Stimulated activated CD4-positive, alpha-beta T cell treated with anti-CD3 and anti-CD28 coated beads, Interleukin-2, amount 100 ng/mL, for 48 hours (primary cell): Measurements from ENCODE around the gene RBMX2.
A peak's percentile ranks its signal among the peaks of the same experiment; 100 is the strongest.
"Not testable (repeated sequence)": the region's sequence is repeated elsewhere in the genome, so short reads cannot be mapped to it uniquely, and the experiment has no call there.

ENCODE experiments used
- DNase-seq, 2 donors: peaks; one replicate each; pipeline ENCODE4 v3.0.0-alpha.2; 2020

RBMX2 gene, protein sequence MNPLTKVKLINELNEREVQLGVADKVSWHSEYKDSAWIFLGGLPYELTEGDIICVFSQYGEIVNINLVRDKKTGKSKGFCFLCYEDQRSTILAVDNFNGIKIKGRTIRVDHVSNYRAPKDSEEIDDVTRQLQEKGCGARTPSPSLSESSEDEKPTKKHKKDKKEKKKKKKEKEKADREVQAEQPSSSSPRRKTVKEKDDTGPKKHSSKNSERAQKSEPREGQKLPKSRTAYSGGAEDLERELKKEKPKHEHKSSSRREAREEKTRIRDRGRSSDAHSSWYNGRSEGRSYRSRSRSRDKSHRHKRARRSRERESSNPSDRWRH

DNA sequence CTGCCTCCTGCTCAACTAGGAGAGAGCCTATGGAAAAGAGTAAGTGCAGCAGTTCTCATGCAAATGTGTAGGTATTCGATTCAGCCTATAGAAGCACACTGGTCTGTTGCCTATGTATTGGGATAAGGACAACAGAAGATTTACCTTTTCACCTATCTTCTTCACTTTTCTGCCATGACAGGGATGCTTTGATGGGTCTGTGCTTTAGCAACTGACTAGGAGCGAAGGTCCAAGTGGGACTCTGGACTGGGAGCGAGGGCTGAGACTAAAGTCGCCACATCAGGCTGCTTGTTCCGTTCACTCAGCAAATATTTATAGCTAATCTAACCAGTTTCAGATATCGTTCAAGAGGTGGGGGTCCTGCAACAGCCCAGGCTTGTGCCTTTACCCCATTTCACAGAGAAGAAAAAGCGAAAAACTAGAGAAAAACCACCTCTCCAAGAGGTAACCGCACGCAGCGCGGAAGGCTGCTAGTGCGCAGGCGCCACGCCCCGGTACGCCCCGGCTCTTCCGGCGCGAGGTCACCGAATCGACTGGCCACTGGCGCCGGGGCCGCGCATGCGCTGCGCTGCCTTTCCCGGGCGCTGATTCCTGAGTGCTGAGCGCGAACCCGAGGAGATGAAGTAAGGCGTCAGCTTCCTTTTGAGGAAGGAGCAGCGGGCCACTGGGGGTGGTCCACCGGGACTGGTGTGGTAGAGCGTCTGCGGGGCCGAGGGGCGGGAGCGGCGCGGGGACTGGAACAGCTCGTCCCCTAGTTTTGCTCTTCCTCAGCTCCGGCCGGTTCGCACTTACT is at the start of gene RBMX2:
RBMX2 (plus strand) TSS at position 573 of the 793 bp plus-strand sequence; CDS start at position 619, 46 bp downstream.
- DNase-seq: peak; percentile 40 to 56

DNA sequence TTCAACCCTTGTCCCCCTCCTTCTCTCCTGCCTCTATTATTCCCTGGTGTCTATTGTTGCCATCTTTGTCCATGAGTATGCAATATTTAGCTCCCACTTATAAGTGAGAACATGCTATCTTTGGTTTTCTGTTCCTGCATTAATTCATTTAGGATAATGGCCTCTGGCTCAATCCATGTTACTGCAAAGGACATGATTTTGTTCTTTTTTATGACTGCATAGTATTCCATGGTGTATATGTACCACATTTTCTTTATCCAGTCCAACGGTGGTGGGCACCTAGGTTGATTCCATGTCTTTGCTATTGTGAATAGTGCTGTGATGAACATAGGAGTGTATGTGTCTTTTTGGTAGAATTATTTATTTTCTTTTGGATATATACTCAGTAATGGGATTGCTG is 49.7 kb upstream of the RBMX2 start:
- not testable (repeated sequence) for DNase-seq

DNA sequence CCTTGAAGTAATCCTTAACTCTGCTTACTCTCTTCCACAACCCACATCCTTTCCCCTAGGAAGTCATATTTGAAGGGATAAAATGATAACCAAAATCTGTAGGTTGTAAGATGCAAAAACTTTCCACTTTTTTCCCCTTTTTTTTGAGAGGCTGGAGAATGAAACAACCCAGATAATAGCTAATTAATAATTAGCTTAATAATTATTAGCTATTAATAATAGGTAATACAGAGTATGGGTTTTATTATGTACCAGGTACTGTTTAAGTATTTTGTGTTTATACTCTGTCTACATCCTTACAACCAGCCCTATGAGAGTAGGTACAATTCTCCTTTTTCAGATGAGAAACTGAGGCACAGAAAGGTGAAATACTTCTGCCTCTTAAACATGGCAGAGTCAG is 25.7 kb upstream of the RBMX2 start:
- DNase-seq: no peak

DNA sequence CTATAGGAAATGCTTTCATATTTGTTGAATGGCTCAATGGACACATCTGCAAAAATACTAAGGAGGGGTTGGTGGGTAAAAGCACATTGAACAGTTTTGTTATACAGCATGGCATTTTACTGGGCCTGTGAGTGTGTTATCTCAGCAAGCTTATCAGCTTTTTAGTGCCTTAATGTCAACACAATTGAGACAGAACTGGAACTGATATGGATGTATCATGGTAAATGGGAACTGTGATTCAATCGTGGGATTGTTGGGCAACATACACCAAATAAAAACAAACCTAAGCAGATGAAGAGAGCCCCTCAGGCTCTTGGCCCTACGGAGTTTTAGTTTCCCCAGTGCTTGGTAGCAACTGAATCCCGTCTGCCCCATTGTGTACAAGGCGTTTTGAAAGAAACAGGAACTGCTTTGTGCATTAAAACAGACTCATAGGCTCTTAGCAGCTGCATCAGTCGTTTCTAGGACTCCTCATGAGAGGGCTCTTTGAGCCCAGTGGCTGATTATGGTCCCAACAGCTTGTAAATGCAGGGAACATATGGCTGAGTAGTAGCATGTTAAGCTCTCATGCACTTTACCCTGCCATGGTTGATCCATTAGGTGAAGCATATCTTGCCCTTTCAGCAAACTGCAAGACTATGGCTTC is 23.6 kb upstream of the RBMX2 start:
- DNase-seq: no peak

DNA sequence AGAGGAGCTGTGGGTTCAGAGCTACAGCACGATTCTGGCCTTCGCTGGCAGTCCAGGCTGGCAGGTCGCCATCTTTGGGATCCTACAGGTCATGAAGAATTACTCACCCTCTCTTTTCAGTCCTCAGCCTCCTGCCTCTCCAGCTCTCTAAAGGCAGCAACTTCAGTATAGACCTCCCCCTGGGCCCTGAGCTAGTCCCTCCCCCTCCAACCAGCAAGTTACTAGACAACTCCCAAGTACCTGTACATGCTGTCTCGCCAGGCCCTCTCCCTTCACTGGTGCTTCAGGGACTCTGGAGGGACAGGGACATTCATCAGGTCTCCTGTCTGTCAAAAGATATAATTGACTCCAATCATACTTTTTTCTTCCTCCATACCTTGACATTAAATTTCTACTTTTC is 16.3 kb upstream of the RBMX2 start, which contains the start of gene GPR119:
GPR119 (minus strand) TSS at position 155 of the 400 bp plus-strand sequence. CDS start 227 bp downstream, outside the sequence.
- DNase-seq: no peak

DNA sequence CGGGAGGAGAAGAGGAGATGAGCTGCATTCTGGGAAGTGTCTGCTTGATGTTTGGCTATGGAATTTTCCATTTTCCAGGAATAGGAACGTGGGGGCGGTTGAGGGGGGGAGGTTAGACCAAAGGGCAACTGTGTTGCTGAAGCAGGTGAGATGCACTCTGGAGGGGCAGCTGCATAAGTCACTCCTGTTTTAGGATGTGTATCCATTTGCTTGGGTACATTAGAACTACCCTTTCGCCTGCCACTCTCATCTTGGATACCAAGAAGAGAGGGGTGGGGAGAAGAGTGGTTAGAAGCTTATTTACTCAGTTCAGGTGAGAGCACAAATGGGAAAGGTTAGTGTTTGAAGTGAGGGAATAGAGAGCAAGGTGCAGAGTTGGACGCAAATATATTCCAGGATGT is 15.4 kb upstream of the RBMX2 start:
- no peak for DNase-seq

DNA sequence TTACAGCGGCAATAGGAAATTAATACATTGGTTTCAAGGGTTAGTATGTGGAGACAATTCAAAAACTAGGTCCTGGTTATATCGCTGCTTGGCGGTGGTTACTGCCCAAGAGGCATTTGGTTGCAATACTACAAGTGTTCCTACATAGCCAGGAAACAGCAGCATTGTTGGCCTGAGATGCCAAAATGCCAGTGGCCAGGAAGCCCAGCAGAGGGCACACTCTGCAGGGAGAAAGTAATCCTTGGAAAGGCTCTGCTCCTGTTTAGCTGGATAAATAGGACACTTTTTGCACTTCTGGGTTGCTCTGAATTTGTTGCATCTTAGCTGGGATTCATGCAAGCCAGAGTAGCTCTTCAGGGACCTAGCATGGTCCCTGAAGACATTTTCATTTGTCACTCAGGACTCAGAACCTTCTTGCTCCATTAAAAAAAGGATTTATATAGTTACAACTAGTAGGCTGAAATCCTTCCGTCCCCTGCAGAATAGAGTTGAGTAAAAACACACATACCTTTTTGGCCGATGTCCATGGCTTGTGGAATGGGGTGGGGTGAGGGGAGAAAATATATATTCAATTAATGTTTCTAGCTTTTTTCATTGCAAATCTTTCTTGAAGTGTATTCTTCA is 8.2 kb upstream of the RBMX2 start:
- DNase-seq: no peak

DNA sequence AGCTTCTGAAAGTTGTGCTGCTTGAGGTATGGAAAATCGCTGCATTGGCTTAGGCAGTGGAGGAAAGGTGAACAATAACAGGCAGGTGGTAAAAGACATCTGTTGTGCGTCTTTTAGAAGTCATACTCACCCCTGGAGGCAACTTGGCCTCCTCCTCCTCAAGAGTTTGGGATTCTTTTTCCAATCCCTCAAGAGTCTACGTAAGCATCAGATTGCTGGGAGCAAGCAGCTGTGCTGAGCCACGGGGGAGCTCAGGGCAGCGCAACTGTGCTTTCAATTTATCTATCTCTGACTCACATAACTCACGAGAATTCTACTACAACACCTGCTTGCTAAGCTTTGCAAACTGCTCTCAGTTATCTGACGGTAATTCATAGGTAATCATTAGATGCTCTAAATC is 6.4 kb upstream of the RBMX2 start:
- no peak for DNase-seq

DNA sequence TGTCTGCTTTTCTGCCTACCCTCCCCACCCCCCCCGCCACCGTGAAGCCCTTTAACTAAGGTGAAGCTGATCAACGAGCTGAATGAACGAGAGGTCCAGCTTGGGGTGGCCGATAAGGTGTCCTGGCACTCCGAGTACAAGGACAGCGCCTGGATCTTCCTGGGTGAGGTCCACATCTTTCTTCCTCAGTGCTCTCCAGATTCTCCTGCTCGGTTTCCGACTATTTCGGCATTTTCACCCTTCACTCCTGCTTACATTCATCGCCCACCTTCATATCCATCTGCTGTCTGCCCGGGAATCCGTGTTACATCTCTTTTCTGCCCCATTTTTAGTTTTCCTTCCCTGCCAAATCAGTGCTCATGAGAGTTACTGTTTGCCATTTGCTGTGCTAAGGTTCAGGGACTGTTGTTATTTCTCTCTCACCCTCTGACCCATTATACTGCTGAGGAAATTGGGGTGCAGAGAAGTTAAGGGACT is 459 bp downstream of the RBMX2 start:
- peak in 1 of 2 donors; percentile 1 for DNase-seq

DNA sequence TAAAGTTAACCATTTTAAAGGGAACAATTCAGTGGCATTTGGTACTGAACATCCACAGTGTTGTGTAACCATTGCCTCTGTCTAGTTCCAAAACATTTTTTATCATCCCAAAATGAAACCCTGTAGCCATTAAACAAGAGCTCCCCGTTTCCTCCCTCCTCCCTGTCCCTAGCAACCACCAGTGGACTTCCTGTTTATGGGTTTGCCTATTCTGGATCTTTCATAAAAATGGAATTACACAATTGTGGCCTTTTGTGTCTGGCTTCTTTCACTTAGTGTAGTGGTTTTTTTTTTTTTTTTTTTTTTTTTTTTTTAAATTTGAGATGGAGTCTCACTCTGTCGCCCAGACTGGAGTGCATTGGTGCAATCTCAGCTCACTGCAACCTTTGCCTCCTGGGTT is 11.6 kb downstream of the RBMX2 start:
- no peak for DNase-seq

DNA sequence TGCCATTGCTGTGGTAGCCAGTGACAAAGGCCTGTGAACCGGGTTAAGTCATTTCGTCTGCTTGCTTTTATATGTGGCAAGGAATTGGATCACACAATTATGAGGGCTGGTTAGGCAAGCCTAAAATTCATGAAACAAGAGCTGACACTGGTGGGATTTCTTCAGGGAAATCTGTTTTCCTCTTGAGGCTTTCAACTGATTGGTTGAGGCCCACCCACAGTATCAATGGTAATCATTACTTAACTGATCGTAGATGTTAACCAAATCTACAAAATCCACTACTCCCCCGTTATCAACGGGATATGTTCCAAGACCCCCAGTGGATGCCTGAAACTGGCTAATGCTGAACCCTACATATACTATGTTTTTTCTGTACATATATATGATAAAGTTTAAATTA is 13.0 kb downstream of the RBMX2 start:
- DNase-seq: no peak

DNA sequence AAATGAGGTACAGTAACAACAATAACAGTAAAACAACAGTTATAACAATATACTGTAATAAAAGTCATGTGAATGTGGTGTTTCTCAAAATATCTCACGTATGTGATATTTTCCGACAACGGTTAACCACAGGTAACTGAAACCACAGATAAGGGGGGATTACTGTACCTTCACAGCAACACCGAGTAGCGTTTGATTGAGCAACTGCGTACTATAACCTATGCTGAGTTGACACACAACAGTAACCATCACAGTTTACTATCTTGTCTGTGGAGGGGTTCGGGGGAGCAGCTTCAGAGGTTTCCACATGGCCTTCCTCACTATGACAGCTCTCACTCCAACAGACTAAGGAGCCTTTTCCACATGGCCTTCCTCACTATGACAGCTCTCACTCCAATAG is 13.4 kb downstream of the RBMX2 start:
- no peak for DNase-seq

DNA sequence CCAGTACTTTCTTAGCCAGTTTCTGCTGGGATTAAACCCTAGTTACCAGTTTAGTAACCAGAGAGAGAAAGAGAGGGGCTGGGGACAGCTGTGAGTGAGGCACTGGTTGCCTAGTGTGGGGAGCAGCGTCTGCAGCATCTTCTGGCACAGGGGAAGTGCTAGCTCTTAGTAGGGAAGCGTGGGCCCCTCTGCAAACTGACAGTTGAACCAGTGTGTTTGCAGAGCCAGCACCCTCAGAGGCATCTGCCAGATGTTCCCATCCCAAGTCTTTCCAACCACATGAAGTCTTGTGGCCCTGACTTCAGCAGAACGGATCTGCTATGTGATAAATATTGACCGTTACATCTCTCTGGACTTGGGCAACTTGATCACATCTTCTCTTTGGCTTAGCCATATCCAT is 15.0 kb downstream of the RBMX2 start:
- DNase-seq: no peak

DNA sequence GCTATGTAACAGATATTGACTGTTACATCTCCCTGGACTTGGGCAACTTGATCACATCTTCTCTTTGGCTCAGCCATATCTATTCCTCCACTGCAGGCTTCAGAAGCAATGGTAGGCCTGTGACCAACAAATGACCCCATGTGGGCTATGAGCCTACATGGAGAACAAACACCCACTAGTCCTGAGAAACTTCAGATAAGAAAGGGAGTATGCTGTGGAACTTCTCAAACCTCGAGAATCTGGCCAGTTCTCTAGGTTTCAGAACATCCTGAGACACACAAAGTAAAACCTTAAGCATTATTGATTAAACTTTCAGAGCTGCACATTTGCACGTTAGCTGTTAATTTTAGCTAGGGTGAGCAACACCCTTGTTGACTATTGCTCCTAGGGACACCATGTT is 16.3 kb downstream of the RBMX2 start:
- DNase-seq: no peak

DNA sequence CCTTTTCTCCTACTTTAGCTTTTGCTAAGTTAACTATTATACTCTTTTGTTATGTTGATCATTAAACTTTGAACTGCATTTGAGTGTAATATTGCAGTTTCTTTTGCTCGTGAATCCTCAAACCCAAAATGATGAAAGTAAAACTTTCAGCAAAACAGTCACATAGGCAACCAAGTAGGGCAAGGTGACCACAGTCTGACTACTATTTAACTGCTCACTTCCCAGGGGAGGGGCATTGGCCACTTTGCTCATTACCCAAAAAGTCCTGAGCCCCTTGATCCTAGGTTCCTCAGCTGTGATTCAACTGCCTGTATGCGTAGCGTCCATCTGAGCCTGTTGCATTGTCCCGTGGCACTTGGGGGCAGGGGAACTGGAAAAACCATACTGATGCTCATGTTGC is 17.0 kb downstream of the RBMX2 start:
- no peak for DNase-seq

DNA sequence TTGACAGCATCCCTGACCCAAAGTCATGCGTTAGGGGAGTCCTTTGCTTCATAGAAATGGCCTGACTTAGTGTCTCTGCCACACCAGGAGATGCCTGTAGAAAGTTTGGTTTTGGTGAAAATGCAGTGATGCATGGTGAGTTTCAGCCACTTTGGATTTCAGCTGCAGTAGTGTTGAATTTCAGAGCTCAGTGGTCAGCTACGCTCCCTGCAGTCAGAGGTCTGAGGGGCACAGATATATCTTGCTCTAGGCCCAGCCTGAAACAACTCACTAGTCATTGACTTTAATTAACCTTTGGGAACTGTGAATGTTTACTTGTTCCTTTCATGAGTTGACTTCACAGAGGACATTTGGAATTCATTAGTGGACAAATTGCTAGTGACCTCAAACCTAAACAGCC is 17.5 kb downstream of the RBMX2 start:
- DNase-seq: no peak

DNA sequence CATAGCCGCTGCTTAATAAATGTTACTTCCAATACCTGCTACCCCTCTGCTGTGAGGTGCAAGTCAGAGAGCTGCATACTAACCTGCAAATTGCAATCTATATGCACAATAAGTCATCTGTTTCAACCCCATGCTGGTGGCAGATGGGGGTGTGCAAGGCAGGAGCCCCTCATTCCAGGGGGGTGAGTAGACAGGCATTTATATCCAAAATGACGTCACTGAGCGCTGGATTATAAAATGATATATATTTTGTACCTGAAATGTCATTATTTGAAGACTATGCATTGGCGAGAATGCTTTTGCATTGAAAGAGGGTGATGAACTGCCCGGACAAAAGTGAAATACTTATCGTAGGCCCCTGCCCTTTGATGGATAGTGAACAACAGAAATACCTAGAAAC is 24.7 kb downstream of the RBMX2 start:
- DNase-seq: no peak

DNA sequence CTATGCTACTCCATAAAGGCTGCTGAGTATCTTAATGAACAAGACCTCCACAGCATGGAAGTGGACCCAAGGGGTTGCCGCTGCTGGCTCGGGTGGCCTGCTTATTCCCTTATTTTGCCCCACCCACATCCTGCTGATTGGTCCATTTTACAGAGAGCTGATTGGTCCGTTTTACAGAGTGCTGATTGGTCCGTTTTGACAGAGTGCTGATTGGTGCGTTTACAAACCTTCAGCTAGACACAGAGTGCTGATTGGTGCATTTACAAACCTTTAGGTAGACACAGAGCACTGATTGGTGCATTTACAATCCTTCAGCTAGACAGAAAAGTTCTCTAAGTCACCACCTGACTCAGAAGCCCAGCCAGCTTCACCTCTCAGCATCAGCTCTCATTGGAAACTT is 27.4 kb downstream of the RBMX2 start:
- not testable (repeated sequence) for DNase-seq

DNA sequence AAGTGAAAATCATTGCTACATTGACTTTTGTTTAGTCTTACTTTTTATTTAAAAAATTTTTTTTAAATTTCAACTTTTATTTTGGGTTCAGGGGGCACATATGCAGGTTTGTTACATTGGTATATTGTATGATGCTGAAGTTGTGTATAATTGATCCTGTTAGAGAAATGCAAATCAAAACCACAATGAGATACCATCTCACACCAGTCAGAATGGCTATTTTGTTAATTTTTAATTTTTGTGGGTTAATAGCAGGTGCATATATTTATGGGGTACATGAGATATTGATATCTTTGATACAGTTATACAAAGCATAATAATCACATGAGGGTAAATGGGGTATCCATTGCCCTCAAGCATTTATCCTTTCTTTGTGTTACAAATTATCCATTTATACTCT is 34.1 kb downstream of the RBMX2 start:
- DNase-seq: no peak

DNA sequence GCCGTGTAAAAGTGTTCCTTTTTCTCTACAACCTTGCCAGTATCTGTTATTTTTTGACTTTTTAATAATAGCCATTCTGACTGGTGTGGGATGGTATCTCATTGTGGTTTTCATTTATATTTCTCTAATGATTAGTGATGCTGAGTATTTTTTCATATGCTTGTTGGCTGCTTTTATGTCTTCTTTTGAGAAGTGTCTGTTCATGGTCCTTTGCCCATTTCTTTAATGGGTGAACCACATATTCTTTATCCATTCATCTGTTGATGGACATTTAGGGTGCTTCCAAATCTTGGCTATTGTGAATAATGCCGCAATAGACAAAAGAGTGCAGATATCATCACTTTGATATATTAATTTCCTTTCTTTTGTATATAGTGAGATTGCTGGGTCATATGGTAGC is 36.2 kb downstream of the RBMX2 start:
- DNase-seq: not testable (repeated sequence)

DNA sequence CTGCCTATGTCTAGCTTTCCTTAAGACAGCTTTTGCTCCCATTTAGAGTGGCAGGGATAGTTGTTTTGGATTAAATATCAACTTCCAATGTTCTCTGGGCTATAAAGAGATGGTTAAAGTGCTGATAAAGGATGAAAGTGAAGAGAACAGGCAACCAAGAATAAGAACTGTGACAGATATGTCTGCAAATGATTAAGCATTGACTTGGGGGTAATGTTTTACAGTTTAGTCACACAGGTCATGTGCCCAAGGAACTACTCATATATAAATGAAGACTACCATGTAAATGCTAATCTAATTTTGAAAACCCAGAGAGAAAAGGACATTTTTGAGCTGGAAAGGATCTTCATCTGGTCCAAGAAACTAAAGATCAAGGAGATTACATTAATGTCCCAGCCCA is 42.1 kb downstream of the RBMX2 start:
- no peak for DNase-seq

DNA sequence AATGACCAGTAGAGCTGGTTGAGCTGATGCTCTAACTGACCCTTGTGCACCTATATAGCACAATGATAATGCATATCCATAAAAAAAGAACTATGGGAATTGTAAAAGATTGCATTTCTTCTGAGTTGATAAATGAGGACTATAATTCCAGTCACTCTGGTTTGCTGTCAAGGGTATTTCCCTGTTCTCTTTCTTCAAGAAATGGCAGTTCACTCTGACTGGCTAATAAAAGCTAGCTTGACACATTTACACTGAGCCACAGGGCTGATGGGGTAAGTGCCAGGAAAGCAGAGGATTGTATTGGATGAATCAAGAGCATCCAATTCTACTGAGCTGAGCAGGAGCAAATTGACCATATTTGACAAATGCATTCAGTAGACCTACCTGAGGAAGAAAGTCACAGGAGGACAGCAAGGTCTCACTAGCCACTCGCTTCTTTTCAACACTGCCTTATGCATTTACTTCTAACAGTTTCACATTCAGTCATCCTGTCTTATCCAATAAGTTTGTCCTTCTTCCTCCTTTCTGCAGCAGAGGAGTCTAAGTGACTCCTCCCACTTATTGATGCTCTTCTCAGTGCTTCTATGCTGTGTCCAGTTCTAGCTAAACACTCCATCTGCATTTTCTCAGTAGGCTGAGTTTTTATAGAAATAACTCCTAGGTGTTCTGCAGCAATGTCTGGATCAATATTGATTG is 43.0 kb downstream of the RBMX2 start:
- DNase-seq: no peak

DNA sequence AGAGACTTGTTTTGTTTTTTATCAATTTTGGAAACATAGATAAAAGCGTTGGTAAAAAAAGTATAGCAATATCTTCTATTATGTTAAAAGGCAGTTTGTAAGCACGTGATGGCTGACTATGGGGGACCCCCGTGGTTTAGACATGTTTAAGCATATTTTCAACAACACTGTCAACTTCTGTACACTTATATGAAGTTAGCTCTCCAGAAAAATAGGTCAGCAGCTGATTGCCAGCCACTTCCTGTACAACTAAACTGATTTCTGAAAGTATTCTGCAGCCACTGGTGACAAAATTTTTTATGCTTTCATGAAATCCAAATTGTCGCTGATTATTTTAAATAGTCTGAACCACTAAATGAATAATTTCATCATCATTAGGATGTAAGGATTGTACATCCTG is 45.2 kb downstream of the RBMX2 start:
- no peak for DNase-seq
